Skeletal muscle tissue (tissue), 4 donors: ENCODE results near the gene TENM4. TPM values are rescaled to one million over a fixed set of nuclear protein-coding genes. Genes with fewer than 3 reads are reported as not detected.

Source experiments
- H3K27ac ChIP-seq: one replicate; pipeline ENCODE4 v1.7.0; 2013; ENCODE audit warnings: mild to moderate bottlenecking, low read depth, low read length, inconsistent platforms
- H3K27me3 ChIP-seq, 3 donors: one replicate each; pipeline ENCODE4 v1.7.0; 2013; ENCODE audit warnings: low read length in 3 of 3; ENCODE audit not compliant: control insufficient read depth in 3 of 3, insufficient read depth in 3 of 3
- H3K36me3 ChIP-seq, 3 donors: one replicate each; pipeline ENCODE4 v1.7.0; 2013; ENCODE audit warnings: low read length in 3 of 3; ENCODE audit not compliant: control insufficient read depth in 3 of 3, insufficient read depth in 3 of 3
- H3K4me1 ChIP-seq, 3 donors: one replicate each; pipeline ENCODE4 v1.7.0; 2013; ENCODE audit warnings: low read length in 3 of 3, mild to moderate bottlenecking in 3 of 3; ENCODE audit not compliant: control insufficient read depth in 3 of 3, insufficient read depth in 3 of 3
- H3K4me3 ChIP-seq, 3 donors: one replicate each; pipeline ENCODE4 v1.7.0; 2013; ENCODE audit warnings: low read length in 3 of 3
- H3K9ac ChIP-seq, 3 donors: one replicate each; pipeline ENCODE4 v1.7.0; 2013; ENCODE audit warnings: low read length in 3 of 3, mild to moderate bottlenecking in 3 of 3, moderate library complexity in 2 of 3, low read depth in 1 of 3
- H3K9me3 ChIP-seq, 3 donors: one replicate each; pipeline ENCODE4 v1.7.0; 2013; ENCODE audit warnings: low read length in 3 of 3; ENCODE audit not compliant: control insufficient read depth in 3 of 3
- total RNA-seq: library from RNA; depleted of rRNA; stranded (reverse); fragments of >200 nt; gene quantifications from one replicate; pipeline ENCODE4 v1.2.3, GENCODE V29; 2014
- donor health status: Osteomylitis.

The TENM4 gene
- total RNA-seq, 1 donor from 2014 or later, result 18.3 TPM

DNA sequence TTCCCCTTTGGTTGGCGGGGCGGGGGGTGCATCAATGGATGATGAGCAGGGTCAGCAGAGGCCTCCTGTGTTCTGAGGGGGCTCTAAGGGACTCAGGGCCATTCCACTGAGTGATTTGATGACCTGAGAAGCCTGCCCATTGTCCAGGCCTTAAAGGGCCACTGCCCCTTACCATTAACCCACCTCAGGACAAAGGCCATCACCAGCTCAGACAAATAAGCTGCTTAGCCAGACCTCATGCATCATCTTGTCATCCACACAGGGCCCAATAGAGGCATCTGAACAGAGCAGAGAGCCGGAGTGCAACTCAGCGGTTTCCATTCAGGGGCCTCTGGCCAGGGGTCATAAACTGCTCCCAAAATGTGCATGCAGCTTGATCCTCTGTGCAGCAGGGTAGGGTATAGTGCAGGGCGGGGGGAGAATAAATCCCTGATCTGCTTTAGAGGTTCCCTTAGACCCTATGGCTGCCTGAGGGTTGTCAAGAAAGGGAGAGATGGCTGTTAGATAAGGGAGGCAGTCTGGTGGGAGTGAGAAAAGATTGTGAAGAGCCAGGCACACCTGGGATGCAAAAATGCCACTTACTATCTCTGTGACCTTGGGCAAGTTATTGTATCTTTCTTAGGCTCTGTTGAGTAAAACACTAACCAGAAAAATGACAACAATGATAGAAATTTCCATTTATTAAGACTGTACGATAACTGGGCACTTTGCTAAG lies 490.7 kb downstream of the TENM4 start:
- H3K9me3 ChIP-seq, result peaks cover 0 to 4% (median 0%) of the 10 kb centered on the region in 3 donors
- no peak overlapping the region for H3K9ac ChIP-seq
- no peaks in the 10 kb centered on the region for H3K27me3 ChIP-seq
- H3K36me3 ChIP-seq, result no peaks in the 10 kb centered on the region
- peaks cover 20 to 25% (median 21%) of the 10 kb centered on the region in 3 donors for H3K4me1 ChIP-seq
- H3K4me3 ChIP-seq, result no peak overlapping the region
- H3K27ac ChIP-seq, result no peak overlapping the region

DNA sequence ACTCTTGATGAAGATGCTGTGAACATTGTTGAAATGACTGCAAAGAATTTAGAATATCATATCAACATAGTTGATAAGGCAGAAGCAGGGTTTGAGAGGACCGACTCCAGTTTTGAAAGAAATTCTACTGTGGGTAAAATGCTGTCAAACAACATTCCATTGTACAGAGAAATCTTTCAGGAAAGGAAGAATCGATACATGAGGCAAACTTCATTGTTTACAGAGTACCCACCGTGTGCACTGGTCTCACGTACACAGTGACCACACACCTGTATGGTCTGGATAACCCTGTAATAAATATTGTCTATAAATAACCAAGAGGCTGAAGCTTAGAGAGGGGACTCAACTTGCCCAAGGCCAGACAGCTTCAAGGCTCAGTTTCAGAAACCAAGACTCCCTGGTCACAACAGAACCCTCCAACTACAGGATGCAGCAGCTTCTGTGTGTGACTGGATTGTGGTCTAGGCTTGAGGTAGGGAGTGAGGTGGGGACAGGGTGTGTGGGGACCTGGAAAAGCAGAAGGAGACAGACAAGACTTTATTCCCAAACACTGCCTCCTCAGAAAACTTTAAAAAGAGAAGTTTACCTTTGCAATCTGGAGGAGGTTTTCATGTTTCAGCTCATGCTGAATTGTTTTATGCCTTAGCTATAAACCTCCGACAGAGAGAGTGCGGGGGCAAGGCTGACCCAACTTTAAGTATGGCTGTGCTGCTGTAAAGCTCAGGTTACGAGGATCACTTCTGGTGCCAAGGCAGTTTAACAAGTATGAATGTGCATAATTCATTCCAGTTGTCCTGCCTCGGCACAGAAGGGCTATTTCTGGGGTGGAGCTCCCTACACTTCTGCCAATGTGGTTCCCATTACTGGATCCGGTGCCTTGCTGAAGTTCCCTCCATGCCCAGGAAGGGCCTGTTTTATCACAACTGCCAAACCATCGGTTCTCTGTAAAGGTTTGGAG lies 493.6 kb downstream of the TENM4 start:
- no peaks in the 10 kb centered on the region for H3K27me3 ChIP-seq
- no peak overlapping the region for H3K4me3 ChIP-seq
- peaks cover 19 to 25% (median 20%) of the 10 kb centered on the region in 3 donors for H3K4me1 ChIP-seq
- no peaks in the 10 kb centered on the region for H3K36me3 ChIP-seq
- peaks cover 0 to 4% (median 0%) of the 10 kb centered on the region in 3 donors for H3K9me3 ChIP-seq
- peak overlapping the region in 1 of 3 donors; percentile 34 for H3K9ac ChIP-seq
- no peak overlapping the region for H3K27ac ChIP-seq

DNA sequence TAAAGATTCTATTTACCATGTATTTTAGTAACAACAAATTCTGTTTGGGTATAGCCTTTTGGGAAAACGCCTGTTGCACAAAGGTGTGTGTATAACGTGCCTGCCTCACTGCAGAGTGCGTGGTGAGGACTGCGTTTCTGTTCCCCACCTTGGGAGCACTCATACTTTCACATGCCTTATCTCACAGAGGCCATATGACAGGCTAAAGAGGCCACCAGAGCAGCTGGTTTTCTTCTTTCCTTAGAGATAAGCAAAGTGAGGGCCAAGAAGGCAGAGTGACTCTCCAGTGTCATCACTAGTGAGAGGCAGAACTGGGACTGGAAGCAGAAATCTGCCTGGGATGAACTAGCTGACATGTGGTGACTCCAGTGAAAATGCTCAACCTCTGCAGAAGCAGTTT lies 497.0 kb downstream of the TENM4 start:
- peaks cover 0 to 4% (median 0%) of the 10 kb centered on the region in 3 donors for H3K9me3 ChIP-seq
- no peak overlapping the region for H3K9ac ChIP-seq
- H3K27ac ChIP-seq, result no peak overlapping the region
- peaks cover 0 to 2% (median 0%) of the 10 kb centered on the region in 3 donors for H3K27me3 ChIP-seq
- peaks cover 19 to 22% (median 22%) of the 10 kb centered on the region in 3 donors for H3K4me1 ChIP-seq
- H3K36me3 ChIP-seq, result no peaks in the 10 kb centered on the region
- H3K4me3 ChIP-seq, result no peak overlapping the region

DNA sequence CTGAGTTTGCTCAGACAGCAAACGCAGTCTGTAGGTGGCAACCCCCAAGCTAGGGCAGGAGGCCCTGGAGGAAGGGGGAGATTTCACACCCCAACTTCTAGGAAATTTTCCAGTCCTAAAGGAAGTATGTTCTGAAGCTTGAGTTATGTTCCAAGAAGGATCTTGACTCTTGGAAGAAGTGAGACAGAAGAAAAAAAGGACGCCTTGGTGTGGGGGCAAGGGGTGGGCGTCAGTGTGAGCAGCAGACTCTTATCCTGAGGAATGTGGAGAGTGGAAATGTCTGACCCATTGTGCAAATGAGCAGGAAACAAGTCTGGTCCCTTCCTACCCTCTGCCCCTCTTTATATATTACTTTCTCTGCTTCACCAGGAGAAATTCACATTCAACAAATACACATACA lies 497.7 kb downstream of the TENM4 start:
- Histone ChIP-seq H3K9me3 (peaks cover 0 to 4% (median 0%) of the 10 kb centered on the region in 3 donors), H3K36me3 (no peaks in the 10 kb centered on the region), H3K9ac (no peak overlapping the region), H3K4me3 (no peak overlapping the region), H3K27me3 (peaks cover 0 to 2% (median 0%) of the 10 kb centered on the region in 3 donors), H3K4me1 (peaks cover 19 to 22% (median 22%) of the 10 kb centered on the region in 3 donors), H3K27ac (no peak overlapping the region)

GRCh38 chr11:78941226-78941851 lies 499.5 kb downstream of the TENM4 start:
- Histone ChIP-seq H3K9ac (no peak overlapping the region), H3K4me3 (no peak overlapping the region), H3K27me3 (peaks cover 0 to 2% (median 0%) of the 10 kb centered on the region in 3 donors), H3K36me3 (no peaks in the 10 kb centered on the region), H3K4me1 (peaks cover 10 to 13% (median 11%) of the 10 kb centered on the region in 3 donors), H3K9me3 (peaks cover 0 to 4% (median 0%) of the 10 kb centered on the region in 3 donors), H3K27ac (no peak overlapping the region)

GRCh38 chr11:78940500-78941225 lies 500.2 kb downstream of the TENM4 start:
- Histone ChIP-seq H3K4me3 (no peak overlapping the region), H3K36me3 (no peaks in the 10 kb centered on the region), H3K27me3 (peaks cover 0 to 2% (median 0%) of the 10 kb centered on the region in 3 donors), H3K9ac (no peak overlapping the region), H3K9me3 (peaks cover 0 to 1% (median 0%) of the 10 kb centered on the region in 3 donors), H3K4me1 (peaks cover 10 to 13% (median 11%) of the 10 kb centered on the region in 3 donors), H3K27ac (no peak overlapping the region)

GRCh38 chr11:78938971-78939370 lies 501.9 kb downstream of the TENM4 start:
- Histone ChIP-seq H3K36me3 (no peaks in the 10 kb centered on the region), H3K27me3 (peaks cover 0 to 2% (median 0%) of the 10 kb centered on the region in 3 donors), H3K4me1 (peaks cover 10 to 13% (median 11%) of the 10 kb centered on the region in 3 donors), H3K27ac (no peak overlapping the region), H3K4me3 (no peak overlapping the region), H3K9ac (no peak overlapping the region), H3K9me3 (no peaks in the 10 kb centered on the region)

DNA sequence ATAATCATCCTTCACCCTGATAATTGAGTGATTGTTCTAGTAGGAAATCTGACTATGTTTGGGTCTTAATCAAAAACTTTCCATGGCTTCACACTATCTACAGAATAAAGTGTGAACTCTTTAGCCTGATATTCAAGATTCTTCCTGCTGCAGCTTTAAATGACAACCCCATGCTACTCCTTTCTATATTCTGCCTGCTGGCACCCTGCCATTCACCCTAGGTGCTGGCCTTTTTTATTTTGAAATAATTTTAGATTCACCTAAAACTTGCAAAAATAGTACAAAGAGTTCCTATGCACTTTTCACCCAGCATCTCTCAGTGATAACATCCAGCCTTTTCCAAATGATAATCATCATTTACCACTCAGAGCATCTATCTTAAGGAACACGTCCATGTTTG lies 502.8 kb downstream of the TENM4 start:
- H3K36me3 ChIP-seq, result no peaks in the 10 kb centered on the region
- peaks cover 10 to 13% (median 11%) of the 10 kb centered on the region in 3 donors for H3K4me1 ChIP-seq
- no peaks in the 10 kb centered on the region for H3K9me3 ChIP-seq
- no peak overlapping the region for H3K9ac ChIP-seq
- H3K27me3 ChIP-seq, result peaks cover 0 to 2% (median 0%) of the 10 kb centered on the region in 3 donors
- no peak overlapping the region for H3K27ac ChIP-seq
- H3K4me3 ChIP-seq, result no peak overlapping the region

DNA sequence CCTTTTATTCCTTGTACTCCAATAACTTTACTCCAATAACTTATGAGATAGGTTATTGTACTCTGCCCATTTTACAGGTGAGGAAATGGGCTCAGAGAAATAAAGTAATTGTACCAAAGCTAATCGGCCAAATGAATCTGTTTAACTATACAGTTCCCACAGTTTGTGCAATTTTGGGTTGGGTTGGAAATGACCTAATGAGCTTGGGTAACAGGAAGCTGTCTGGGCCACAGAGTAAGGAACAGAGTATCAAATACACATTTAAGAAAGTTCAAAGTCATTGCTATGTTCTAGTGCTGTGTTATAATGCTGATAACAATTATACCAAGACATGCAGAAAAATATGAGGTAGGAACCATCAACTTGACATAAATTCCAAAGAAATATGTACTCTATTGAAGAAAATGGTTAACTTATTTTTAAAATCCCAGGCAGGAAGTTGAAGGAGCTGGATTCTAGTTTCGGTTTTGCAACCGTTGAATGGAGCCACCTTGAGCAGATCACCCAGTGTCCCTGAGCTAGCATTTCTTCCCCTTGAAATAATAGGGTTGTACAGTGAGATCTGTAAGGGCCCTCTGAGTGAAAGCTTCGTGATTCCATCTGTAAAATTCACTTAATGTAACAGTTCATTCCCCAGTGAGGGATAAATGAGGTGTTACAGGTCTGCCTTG lies 505.3 kb downstream of the TENM4 start:
- no peak overlapping the region for H3K27ac ChIP-seq
- H3K4me1 ChIP-seq, result peaks cover 0 to 3% (median 2%) of the 10 kb centered on the region in 3 donors
- H3K36me3 ChIP-seq, result no peaks in the 10 kb centered on the region
- H3K27me3 ChIP-seq, result no peaks in the 10 kb centered on the region
- H3K9ac ChIP-seq, result no peak overlapping the region
- H3K4me3 ChIP-seq, result no peak overlapping the region
- no peaks in the 10 kb centered on the region for H3K9me3 ChIP-seq
